Tongue (tissue), 2 donors: ENCODE results near the gene SPTBN1. TPM values are rescaled to one million over a fixed set of nuclear protein-coding genes. Genes with fewer than 3 reads are reported as not detected.

Experiments used
- DNase-seq: peaks from one replicate; pipeline ENCODE4 v3.0.0-alpha.2; 2015
- total RNA-seq: library from RNA; depleted of rRNA; stranded (reverse); fragments of >200 nt; gene quantifications from one replicate; pipeline ENCODE4 v1.2.3, GENCODE V29; 2014

Gene SPTBN1
- total RNA-seq, 1 donor from 2014 or later: 402 TPM

DNA sequence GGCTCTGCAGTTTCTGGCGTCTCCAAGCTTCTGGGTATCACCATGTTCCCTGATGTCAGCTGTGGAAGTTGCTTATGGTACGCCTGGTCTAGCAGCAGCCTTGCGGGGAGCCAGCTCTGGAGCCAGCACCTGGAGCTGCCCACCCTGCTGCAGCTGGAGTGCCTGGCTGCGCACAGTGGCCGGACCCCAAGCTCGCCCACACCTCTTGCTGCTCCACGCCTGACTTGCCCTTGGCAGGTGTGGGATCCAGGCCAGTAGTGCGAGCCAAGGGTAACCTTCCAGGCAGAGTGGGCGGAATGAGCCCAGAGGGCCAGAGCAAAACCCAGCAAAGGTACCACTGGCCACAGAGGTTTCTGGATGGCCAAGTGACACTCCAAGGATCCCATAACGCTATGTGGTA lies 254.1 kb downstream of the SPTBN1 start:
- DNase-seq: no peak

GRCh38 chr2:54712516-54712915 lies 256.4 kb downstream of the SPTBN1 start:
- no peak for DNase-seq

DNA sequence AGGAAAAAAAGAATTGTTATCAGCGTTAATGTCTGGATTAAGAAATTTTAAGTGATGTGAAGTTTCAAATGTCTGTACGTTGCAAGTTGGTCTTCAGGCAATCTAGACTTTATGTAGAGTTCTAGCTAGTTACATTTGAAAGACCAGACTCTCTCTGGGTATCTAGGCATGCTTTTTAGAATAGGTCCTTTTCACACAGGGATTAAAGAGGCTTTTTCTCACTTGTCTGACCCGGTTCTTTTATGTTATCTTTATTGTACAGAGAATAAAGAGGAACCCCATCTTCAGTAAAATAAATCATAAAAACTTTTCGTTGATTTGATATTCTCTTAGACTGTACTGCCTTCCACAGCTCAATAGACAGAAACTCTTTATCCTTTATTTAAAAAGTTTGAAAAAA lies 258.9 kb downstream of the SPTBN1 start:
- no peak for DNase-seq

DNA sequence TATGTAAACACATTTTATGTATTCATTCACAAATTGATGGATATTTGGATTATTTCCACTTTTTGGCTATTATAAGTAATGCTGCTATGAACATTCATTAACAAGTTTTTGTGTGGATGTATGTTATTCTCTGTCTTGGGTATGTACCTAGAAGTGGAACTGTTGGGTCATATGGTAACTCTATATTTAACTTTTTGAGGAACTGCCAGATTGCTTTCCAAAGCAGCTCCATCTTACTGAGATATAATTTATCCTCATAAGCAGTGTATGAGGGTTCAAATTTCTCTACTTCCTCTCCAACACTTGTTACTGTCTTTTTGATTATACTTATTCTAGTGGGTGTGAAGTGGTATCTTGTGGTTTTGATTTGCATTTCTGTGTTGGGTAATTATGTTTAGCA lies 260.2 kb downstream of the SPTBN1 start:
- no peak for DNase-seq

DNA sequence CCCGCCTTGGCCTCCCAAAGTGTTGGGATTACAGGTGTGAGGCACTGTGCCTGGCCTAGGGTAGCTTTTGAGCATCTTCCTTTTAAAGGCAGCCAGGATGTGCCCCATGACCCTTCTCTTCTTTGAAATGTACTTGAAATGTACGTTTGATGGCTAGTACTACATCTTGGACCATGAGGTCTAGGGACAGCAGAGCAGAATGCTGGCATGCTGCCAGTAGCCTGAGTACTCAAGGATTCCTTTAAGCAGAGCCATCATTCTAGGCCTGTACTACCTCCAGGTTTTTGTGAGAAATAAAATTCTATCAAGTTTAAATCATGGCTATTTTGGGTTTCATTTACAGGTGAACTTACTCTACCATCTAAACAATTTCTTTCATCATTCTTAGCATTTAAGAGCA lies 264.4 kb downstream of the SPTBN1 start:
- DNase-seq: no peak

Other genes starting within 250 kb of the SPTBN1 start
- 0.21 TPM for gene TSPYL6, start 200.1 kb upstream of the SPTBN1 start, total RNA-seq